ENCODE results near the gene NECTIN1. TPM values are rescaled to one million over a fixed set of nuclear protein-coding genes. Genes with fewer than 3 reads are reported as not detected.

NECTIN1 gene
- total and polyA plus RNA-seq, 2 of the 13 experiments (the other 11 are each of a cell fraction or from before 2014, with no cell fraction given) = 3.9 to 7.3 TPM

- WGBS (ENCODE audit: low lambda C conversion rate) = 62% methylated on average over 5 of the region's 5 CpGs
- ChIA-PET CTCF (ENCODE audit: low intra/inter-chr PET ratio, low total read pairs) (no interaction called here), POLR2A (no interaction called here)
- no peaks in the 10 kb centered on the region for H3K79me2 ChIP-seq (ENCODE audit: insufficient read depth, low read length)
- no peaks in the 10 kb centered on the region for H3K4me1 ChIP-seq (ENCODE audit: insufficient read depth, low read length)
- no peak overlapping the region for H3K4me3 ChIP-seq (replicated peaks in 1 of 3; ENCODE audit: insufficient read depth in 1 of 3, low read depth in 2 of 3, low read length in 3 of 3)
- no peaks in the 10 kb centered on the region for H4K20me1 ChIP-seq (ENCODE audit: insufficient read depth, low read length)
- no peak for ATAC-seq
- no peaks in the 10 kb centered on the region for H3K9me3 ChIP-seq (ENCODE audit: low read length)
- H3K27me3 ChIP-seq (ENCODE audit: control insufficient read depth in 1 of 2, insufficient read depth in 2 of 2, low read length in 2 of 2) = peaks cover 0 to 5% of the 10 kb centered on the region in 2 experiments; a peak in 1 of 5 replicates
- intact Hi-C loops (cut with micrococcal nuclease; ENCODE audit: unreplicated experiment) (no loop called here), in situ Hi-C loops (cut with HindIII; ENCODE audit: extremely low pct_ligation_motif_present, low pct_unique_long_range_greater_than_20kb) (no loop called here)
- no peak for DNase-seq (ENCODE audit: low spot score)
- FAIRE-seq = no peak
- H2AFZ ChIP-seq (ENCODE audit: low read length) = no peak overlapping the region
- TF ChIP-seq MAF1 (CRISPR knock-in tag; IDR thresholded peaks at IDR 0.05; ENCODE audit: borderline replicate concordance) = no peak
- no peak for TF ChIP-seq ZBTB7B (CRISPR knock-in tag; IDR thresholded peaks at IDR 0.05)
- TF ChIP-seq ZNF337 (CRISPR knock-in tag; IDR thresholded peaks at IDR 0.05; ENCODE audit: borderline replicate concordance, low read depth) = no peak
- TF ChIP-seq FOXA1 (IDR thresholded peaks at IDR 0.05) = no peak
- no peak for TF ChIP-seq FOXA1 (CRISPR knock-in tag; IDR thresholded peaks at IDR 0.05)
- TF ChIP-seq ASH2L (IDR thresholded peaks at IDR 0.05; ENCODE audit: insufficient read length, low read depth, low read length) = no peak
- TF ChIP-seq SATB2 (CRISPR knock-in tag; IDR thresholded peaks at IDR 0.05) = no peak
- no peak for TF ChIP-seq STAG1 (CRISPR knock-in tag; IDR thresholded peaks at IDR 0.05)
- TF ChIP-seq, protein P1, sequence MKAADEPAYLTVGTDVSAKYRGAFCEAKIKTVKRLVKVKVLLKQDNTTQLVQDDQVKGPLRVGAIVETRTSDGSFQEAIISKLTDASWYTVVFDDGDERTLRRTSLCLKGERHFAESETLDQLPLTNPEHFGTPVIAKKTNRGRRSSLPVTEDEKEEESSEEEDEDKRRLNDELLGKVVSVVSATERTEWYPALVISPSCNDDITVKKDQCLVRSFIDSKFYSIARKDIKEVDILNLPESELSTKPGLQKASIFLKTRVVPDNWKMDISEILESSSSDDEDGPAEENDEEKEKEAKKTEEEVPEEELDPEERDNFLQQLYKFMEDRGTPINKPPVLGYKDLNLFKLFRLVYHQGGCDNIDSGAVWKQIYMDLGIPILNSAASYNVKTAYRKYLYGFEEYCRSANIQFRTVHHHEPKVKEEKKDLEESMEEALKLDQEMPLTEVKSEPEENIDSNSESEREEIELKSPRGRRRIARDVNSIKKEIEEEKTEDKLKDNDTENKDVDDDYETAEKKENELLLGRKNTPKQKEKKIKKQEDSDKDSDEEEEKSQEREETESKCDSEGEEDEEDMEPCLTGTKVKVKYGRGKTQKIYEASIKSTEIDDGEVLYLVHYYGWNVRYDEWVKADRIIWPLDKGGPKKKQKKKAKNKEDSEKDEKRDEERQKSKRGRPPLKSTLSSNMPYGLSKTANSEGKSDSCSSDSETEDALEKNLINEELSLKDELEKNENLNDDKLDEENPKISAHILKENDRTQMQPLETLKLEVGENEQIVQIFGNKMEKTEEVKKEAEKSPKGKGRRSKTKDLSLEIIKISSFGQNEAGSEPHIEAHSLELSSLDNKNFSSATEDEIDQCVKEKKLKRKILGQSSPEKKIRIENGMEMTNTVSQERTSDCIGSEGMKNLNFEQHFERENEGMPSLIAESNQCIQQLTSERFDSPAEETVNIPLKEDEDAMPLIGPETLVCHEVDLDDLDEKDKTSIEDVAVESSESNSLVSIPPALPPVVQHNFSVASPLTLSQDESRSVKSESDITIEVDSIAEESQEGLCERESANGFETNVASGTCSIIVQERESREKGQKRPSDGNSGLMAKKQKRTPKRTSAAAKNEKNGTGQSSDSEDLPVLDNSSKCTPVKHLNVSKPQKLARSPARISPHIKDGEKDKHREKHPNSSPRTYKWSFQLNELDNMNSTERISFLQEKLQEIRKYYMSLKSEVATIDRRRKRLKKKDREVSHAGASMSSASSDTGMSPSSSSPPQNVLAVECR (CRISPR knock-in tag; IDR thresholded peaks at IDR 0.05; ENCODE audit: borderline replicate concordance) = no peak
- no peak for TF ChIP-seq ZNF367 (CRISPR knock-in tag; IDR thresholded peaks at IDR 0.05; ENCODE audit: borderline replicate concordance)
- no peak for TF ChIP-seq AHR (CRISPR knock-in tag; IDR thresholded peaks at IDR 0.05)
- TF ChIP-seq ZBTB8A (CRISPR knock-in tag; IDR thresholded peaks at IDR 0.05; ENCODE audit: borderline replicate concordance, low read depth) = no peak
- TF ChIP-seq ZIK1 (CRISPR knock-in tag; IDR thresholded peaks at IDR 0.05; ENCODE audit: borderline replicate concordance, low read depth) = no peak
- no peak for TF ChIP-seq ZNF607 (CRISPR knock-in tag; IDR thresholded peaks at IDR 0.05; ENCODE audit: borderline replicate concordance)
- TF ChIP-seq GTF2F1 (IDR thresholded peaks at IDR 0.05; ENCODE audit: low read length) = no peak
- no peak for TF ChIP-seq PHF21A (CRISPR knock-in tag; IDR thresholded peaks at IDR 0.05)
- TF ChIP-seq, protein P2, sequence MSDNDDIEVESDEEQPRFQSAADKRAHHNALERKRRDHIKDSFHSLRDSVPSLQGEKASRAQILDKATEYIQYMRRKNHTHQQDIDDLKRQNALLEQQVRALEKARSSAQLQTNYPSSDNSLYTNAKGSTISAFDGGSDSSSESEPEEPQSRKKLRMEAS (IDR thresholded peaks at IDR 0.05) = no peak
- TF ChIP-seq ZNF780A (CRISPR knock-in tag; IDR thresholded peaks at IDR 0.05) = no peak
- H3K4me2 ChIP-seq (ENCODE audit: low read depth, low read length) = no peak overlapping the region
- H3K36me3 ChIP-seq (replicated peaks in 1 of 2; ENCODE audit: control insufficient read depth in 1 of 2, insufficient read depth in 2 of 2, low read length in 2 of 2) = no peaks in the 10 kb centered on the region
- H3K27ac ChIP-seq (ENCODE audit: extremely low read length, insufficient read depth, low read length) = no peak overlapping the region
- H3K9ac ChIP-seq (ENCODE audit: insufficient read depth, low read depth, low read length) = no peak overlapping the region
- no TSS peak for BruUV-seq (replicated peaks)
These were observed 137.1 kb downstream of the NECTIN1 start for GRCh38 chr11:119591836-119592310.

Data from HepG2 (cell line).